Activated naive CD8-positive, alpha-beta T cell treated with anti-CD3 and anti-CD28 coated beads for 36 hours (primary cell): ENCODE data around the gene HEATR5B. TPM values are rescaled to one million over a fixed set of nuclear protein-coding genes. Genes with fewer than 3 reads are reported as not detected.
"Not testable (repeated sequence)": the region's sequence is repeated elsewhere in the genome, so short reads cannot be mapped to it uniquely, and the experiment has no call there.

ENCODE experiments used
- DNase-seq: peaks from one replicate; pipeline ENCODE4 v3.0.0; 2021
- H3K27ac Mint-ChIP-seq: one replicate; pipeline ENCODE4 v1.8.0; 2022; ENCODE audit warnings: mild to moderate bottlenecking, moderate library complexity, mixed read lengths
- H3K27me3 Mint-ChIP-seq: one replicate; pipeline ENCODE4 v1.8.0; 2022; ENCODE audit warnings: mild to moderate bottlenecking, mixed read lengths
- H3K36me3 Mint-ChIP-seq: one replicate; pipeline ENCODE4 v1.8.0; 2021; ENCODE audit warnings: mild to moderate bottlenecking, mixed read lengths
- H3K4me1 Mint-ChIP-seq: one replicate; pipeline ENCODE4 v1.8.0; 2021; ENCODE audit warnings: mixed read lengths
- H3K4me3 Mint-ChIP-seq: one replicate; pipeline ENCODE4 v1.8.0; 2022; ENCODE audit warnings: mild to moderate bottlenecking, moderate library complexity, mixed read lengths
- H3K9me3 Mint-ChIP-seq: one replicate; pipeline ENCODE4 v1.8.0; 2022; ENCODE audit warnings: mixed read lengths
- total RNA-seq, 2 experiments: library from RNA; stranded (reverse); gene quantifications; one replicate each; pipeline ENCODE4 v1.2.3, GENCODE V29; 2021

HEATR5B gene
- total RNA-seq, 2 experiments from 2014 or later, result 14.5 to 14.6 TPM

- H3K36me3 Mint-ChIP-seq, result peaks cover 6% of the 10 kb centered on the region
Observed at GRCh38 chr2:37020887-37021796, 63.0 kb downstream of the HEATR5B start.

GRCh38 chr2:37020212-37020886 is 63.8 kb downstream of the HEATR5B start:
- Mint-ChIP-seq H3K4me1 (no peaks in the 10 kb centered on the region), H3K4me3 (no peak overlapping the region), H3K27me3 (no peaks in the 10 kb centered on the region), H3K9me3 (no peaks in the 10 kb centered on the region), H3K27ac (no peak overlapping the region), H3K36me3 (peaks cover 6% of the 10 kb centered on the region)
- no peak for DNase-seq

More at GRCh38 chr2:37020887-37021796, 63.0 kb downstream of the HEATR5B start:
- no peak for DNase-seq
- H3K4me3 Mint-ChIP-seq, result no peak overlapping the region
- H3K27ac Mint-ChIP-seq, result no peak overlapping the region
- H3K4me1 Mint-ChIP-seq, result no peaks in the 10 kb centered on the region
- no peaks in the 10 kb centered on the region for H3K9me3 Mint-ChIP-seq
- H3K27me3 Mint-ChIP-seq, result no peaks in the 10 kb centered on the region

GRCh38 chr2:37013315-37013641 is 70.9 kb downstream of the HEATR5B start:
- H3K9me3 Mint-ChIP-seq, result no peaks in the 10 kb centered on the region
- no peak overlapping the region for H3K27ac Mint-ChIP-seq
- H3K27me3 Mint-ChIP-seq, result no peaks in the 10 kb centered on the region
- peaks cover 14% of the 10 kb centered on the region for H3K36me3 Mint-ChIP-seq
- H3K4me1 Mint-ChIP-seq, result peaks cover 8% of the 10 kb centered on the region
- no peak for DNase-seq
- H3K4me3 Mint-ChIP-seq, result no peak overlapping the region

GRCh38 chr2:37011130-37011529 is 73.0 kb downstream of the HEATR5B start:
- Mint-ChIP-seq H3K27ac (no peak overlapping the region), H3K9me3 (no peaks in the 10 kb centered on the region), H3K4me3 (no peak overlapping the region), H3K36me3 (peaks cover 14% of the 10 kb centered on the region), H3K4me1 (peaks cover 8% of the 10 kb centered on the region), H3K27me3 (no peaks in the 10 kb centered on the region)
- no peak for DNase-seq

- Mint-ChIP-seq H3K36me3 (peaks cover 22% of the 10 kb centered on the region), H3K27ac (peak overlapping the region; percentile 64), H3K4me3 (peak overlapping the region; percentile 30), H3K9me3 (no peaks in the 10 kb centered on the region), H3K4me1 (peaks cover 11% of the 10 kb centered on the region), H3K27me3 (no peaks in the 10 kb centered on the region)
- no peak for DNase-seq
Observed at GRCh38 chr2:37005118-37005868, 78.9 kb downstream of the HEATR5B start.

GRCh38 chr2:37000988-37001556 is 83.1 kb downstream of the HEATR5B start:
- no peaks in the 10 kb centered on the region for H3K9me3 Mint-ChIP-seq
- H3K4me1 Mint-ChIP-seq, result peaks cover 11% of the 10 kb centered on the region
- no peak overlapping the region for H3K27ac Mint-ChIP-seq
- no peak overlapping the region for H3K4me3 Mint-ChIP-seq
- no peak for DNase-seq
- no peaks in the 10 kb centered on the region for H3K27me3 Mint-ChIP-seq
- peaks cover 28% of the 10 kb centered on the region for H3K36me3 Mint-ChIP-seq

- H3K36me3 Mint-ChIP-seq, result peaks cover 28% of the 10 kb centered on the region
- no peak overlapping the region for H3K27ac Mint-ChIP-seq
Observed at GRCh38 chr2:37000318-37000717, 83.9 kb downstream of the HEATR5B start.

GRCh38 chr2:36999416-36999815 is 84.8 kb downstream of the HEATR5B start:
- H3K27me3 Mint-ChIP-seq, H3K9me3 Mint-ChIP-seq, H3K27ac Mint-ChIP-seq, H3K4me3 Mint-ChIP-seq, DNase-seq, H3K4me1 Mint-ChIP-seq: not testable (repeated sequence)
- peaks cover 20% of the 10 kb centered on the region for H3K36me3 Mint-ChIP-seq

More at GRCh38 chr2:37000318-37000717, 83.9 kb downstream of the HEATR5B start:
- no peak for DNase-seq
- Mint-ChIP-seq H3K9me3 (no peaks in the 10 kb centered on the region), H3K27me3 (no peaks in the 10 kb centered on the region), H3K4me1 (peaks cover 9% of the 10 kb centered on the region), H3K4me3 (no peak overlapping the region)

- no peaks in the 10 kb centered on the region for H3K9me3 Mint-ChIP-seq
- H3K4me3 Mint-ChIP-seq, result no peak overlapping the region
- no peak overlapping the region for H3K27ac Mint-ChIP-seq
Observed at GRCh38 chr2:36993841-36994620, 90.1 kb downstream of the HEATR5B start.

GRCh38 chr2:36988008-36988407 is 96.2 kb downstream of the HEATR5B start:
- Mint-ChIP-seq H3K4me3 (no peak overlapping the region), H3K27me3 (no peaks in the 10 kb centered on the region)

More at GRCh38 chr2:36993841-36994620, 90.1 kb downstream of the HEATR5B start:
- DNase-seq, result no peak
- Mint-ChIP-seq H3K27me3 (no peaks in the 10 kb centered on the region), H3K4me1 (no peaks in the 10 kb centered on the region), H3K36me3 (peaks cover 10% of the 10 kb centered on the region)

GRCh38 chr2:36982467-36982866 is 101.7 kb downstream of the HEATR5B start:
- Mint-ChIP-seq H3K27me3 (no peaks in the 10 kb centered on the region), H3K4me3 (no peak overlapping the region), H3K4me1 (no peaks in the 10 kb centered on the region), H3K36me3 (peaks cover 12% of the 10 kb centered on the region), H3K9me3 (peaks cover 6% of the 10 kb centered on the region), H3K27ac (no peak overlapping the region)
- DNase-seq, result no peak

More at GRCh38 chr2:36988008-36988407, 96.2 kb downstream of the HEATR5B start:
- H3K9me3 Mint-ChIP-seq, result no peaks in the 10 kb centered on the region
- H3K27ac Mint-ChIP-seq, result no peak overlapping the region
- H3K4me1 Mint-ChIP-seq, result no peaks in the 10 kb centered on the region
- DNase-seq, result no peak
- peaks cover 7% of the 10 kb centered on the region for H3K36me3 Mint-ChIP-seq

GRCh38 chr2:36981911-36982310 is 102.3 kb downstream of the HEATR5B start:
- Mint-ChIP-seq H3K27me3 (no peaks in the 10 kb centered on the region), H3K4me1 (no peaks in the 10 kb centered on the region), H3K36me3 (peaks cover 12% of the 10 kb centered on the region), H3K4me3 (no peak overlapping the region), H3K27ac (no peak overlapping the region), H3K9me3 (peaks cover 6% of the 10 kb centered on the region)
- DNase-seq, result no peak

- not testable (repeated sequence) for H3K9me3 Mint-ChIP-seq, DNase-seq, H3K4me3 Mint-ChIP-seq, H3K27me3 Mint-ChIP-seq, H3K4me1 Mint-ChIP-seq
- Mint-ChIP-seq H3K36me3 (peaks cover 12% of the 10 kb centered on the region), H3K27ac (peak overlapping the region; percentile 2)
Observed at GRCh38 chr2:36979007-36979406, 105.2 kb downstream of the HEATR5B start.

GRCh38 chr2:36976065-36976464 is 108.1 kb downstream of the HEATR5B start:
- H3K4me3 Mint-ChIP-seq, result no peak overlapping the region
- peaks cover 6% of the 10 kb centered on the region for H3K9me3 Mint-ChIP-seq
- H3K36me3 Mint-ChIP-seq, result peaks cover 12% of the 10 kb centered on the region

More at GRCh38 chr2:36976065-36976464, 108.1 kb downstream of the HEATR5B start:
- H3K27ac Mint-ChIP-seq, result no peak overlapping the region
- no peak for DNase-seq
- H3K27me3 Mint-ChIP-seq, result no peaks in the 10 kb centered on the region
- no peaks in the 10 kb centered on the region for H3K4me1 Mint-ChIP-seq
